Stimulated activated memory B cell treated with anti-CD40 and anti-IgM and Interleukin-4, amounts not matched to agents 10 μg/mL and 1 μg/mL and 100 μg/mL, for 72 hours (primary cell): ENCODE data around the gene VEPH1.

Experiments used
- ATAC-seq: fragments of 150-1000 bp; cut with Tn5 transposase; 2 replicates; pipeline ENCODE4 v1.10.0; 2021
- H3K27ac Mint-ChIP-seq: one replicate; pipeline ENCODE4 v1.8.0; 2022; ENCODE audit warnings: mild to moderate bottlenecking, mixed read lengths
- H3K27me3 Mint-ChIP-seq: one replicate; pipeline ENCODE4 v1.8.0; 2022; ENCODE audit warnings: mixed read lengths
- H3K36me3 Mint-ChIP-seq: one replicate; pipeline ENCODE4 v1.8.0; 2022; ENCODE audit warnings: mixed read lengths
- H3K4me1 Mint-ChIP-seq: one replicate; pipeline ENCODE4 v1.8.0; 2022; ENCODE audit warnings: mixed read lengths
- H3K4me3 Mint-ChIP-seq: one replicate; pipeline ENCODE4 v1.8.0; 2022; ENCODE audit warnings: mild to moderate bottlenecking, moderate library complexity, mixed read lengths
- H3K9me3 Mint-ChIP-seq: one replicate; pipeline ENCODE4 v1.8.0; 2022; ENCODE audit warnings: mixed read lengths

Gene VEPH1

GRCh38 chr3:157317895-157318294, 185.3 kb downstream of the VEPH1 start:
- H3K9me3 Mint-ChIP-seq = no peaks in the 10 kb centered on the region
- no peaks in the 10 kb centered on the region for H3K4me1 Mint-ChIP-seq
- no peak overlapping the region for H3K27ac Mint-ChIP-seq
- H3K4me3 Mint-ChIP-seq = no peak overlapping the region
- no peaks in the 10 kb centered on the region for H3K36me3 Mint-ChIP-seq
- ATAC-seq = no peak
- peaks cover 15% of the 10 kb centered on the region for H3K27me3 Mint-ChIP-seq

- H3K27me3 Mint-ChIP-seq = peaks cover 14% of the 10 kb centered on the region
Observed at GRCh38 chr3:157313186-157313585, 190.0 kb downstream of the VEPH1 start.

GRCh38 chr3:157312376-157312745, 190.9 kb downstream of the VEPH1 start:
- Mint-ChIP-seq H3K27ac (no peak overlapping the region), H3K4me1 (no peaks in the 10 kb centered on the region), H3K27me3 (peaks cover 11% of the 10 kb centered on the region), H3K9me3 (no peaks in the 10 kb centered on the region), H3K36me3 (no peaks in the 10 kb centered on the region), H3K4me3 (no peak overlapping the region)
- no peak for ATAC-seq

More at GRCh38 chr3:157313186-157313585, 190.0 kb downstream of the VEPH1 start:
- no peaks in the 10 kb centered on the region for H3K36me3 Mint-ChIP-seq
- H3K9me3 Mint-ChIP-seq = no peaks in the 10 kb centered on the region
- H3K4me1 Mint-ChIP-seq = no peaks in the 10 kb centered on the region
- H3K4me3 Mint-ChIP-seq = no peak overlapping the region
- no peak for ATAC-seq
- H3K27ac Mint-ChIP-seq = no peak overlapping the region

- peaks cover 8% of the 10 kb centered on the region for H3K27me3 Mint-ChIP-seq
- H3K4me3 Mint-ChIP-seq = no peak overlapping the region
- H3K36me3 Mint-ChIP-seq = no peaks in the 10 kb centered on the region
- H3K9me3 Mint-ChIP-seq = no peaks in the 10 kb centered on the region
- H3K4me1 Mint-ChIP-seq = no peaks in the 10 kb centered on the region
- H3K27ac Mint-ChIP-seq = no peak overlapping the region
- no peak for ATAC-seq
Observed at GRCh38 chr3:157311633-157312375, 191.4 kb downstream of the VEPH1 start.

- Mint-ChIP-seq H3K27me3 (peaks cover 8% of the 10 kb centered on the region), H3K9me3 (no peaks in the 10 kb centered on the region), H3K27ac (no peak overlapping the region), H3K4me1 (no peaks in the 10 kb centered on the region), H3K4me3 (no peak overlapping the region), H3K36me3 (no peaks in the 10 kb centered on the region)
- ATAC-seq = no peak
Observed at GRCh38 chr3:157310329-157311052, 192.7 kb downstream of the VEPH1 start.

- no peak overlapping the region for H3K4me3 Mint-ChIP-seq
- peaks cover 8% of the 10 kb centered on the region for H3K27me3 Mint-ChIP-seq
- no peaks in the 10 kb centered on the region for H3K4me1 Mint-ChIP-seq
- H3K9me3 Mint-ChIP-seq = no peaks in the 10 kb centered on the region
- no peak for ATAC-seq
- no peak overlapping the region for H3K27ac Mint-ChIP-seq
- no peaks in the 10 kb centered on the region for H3K36me3 Mint-ChIP-seq
Observed at GRCh38 chr3:157306502-157306901, 196.7 kb downstream of the VEPH1 start.

- Mint-ChIP-seq H3K9me3 (no peaks in the 10 kb centered on the region), H3K36me3 (no peaks in the 10 kb centered on the region), H3K4me1 (no peaks in the 10 kb centered on the region), H3K4me3 (no peak overlapping the region), H3K27me3 (peaks cover 8% of the 10 kb centered on the region), H3K27ac (no peak overlapping the region)
- no peak for ATAC-seq
Observed at GRCh38 chr3:157305392-157305791, 197.8 kb downstream of the VEPH1 start.

GRCh38 chr3:157301755-157302154, 201.5 kb downstream of the VEPH1 start:
- no peaks in the 10 kb centered on the region for H3K4me1 Mint-ChIP-seq
- H3K27ac Mint-ChIP-seq = no peak overlapping the region
- no peak for ATAC-seq
- H3K4me3 Mint-ChIP-seq = no peak overlapping the region
- H3K27me3 Mint-ChIP-seq = no peaks in the 10 kb centered on the region
- no peaks in the 10 kb centered on the region for H3K36me3 Mint-ChIP-seq
- no peaks in the 10 kb centered on the region for H3K9me3 Mint-ChIP-seq

- H3K36me3 Mint-ChIP-seq = no peaks in the 10 kb centered on the region
- no peaks in the 10 kb centered on the region for H3K27me3 Mint-ChIP-seq
- ATAC-seq = no peak
- H3K27ac Mint-ChIP-seq = no peak overlapping the region
- H3K9me3 Mint-ChIP-seq = no peaks in the 10 kb centered on the region
- H3K4me1 Mint-ChIP-seq = no peaks in the 10 kb centered on the region
- no peak overlapping the region for H3K4me3 Mint-ChIP-seq
Observed at GRCh38 chr3:157300981-157301663, 202.1 kb downstream of the VEPH1 start.

GRCh38 chr3:157300094-157300493, 203.1 kb downstream of the VEPH1 start:
- Mint-ChIP-seq H3K9me3 (no peaks in the 10 kb centered on the region), H3K27ac (no peak overlapping the region), H3K36me3 (no peaks in the 10 kb centered on the region), H3K4me3 (no peak overlapping the region), H3K27me3 (no peaks in the 10 kb centered on the region), H3K4me1 (no peaks in the 10 kb centered on the region)
- no peak for ATAC-seq

- no peak overlapping the region for H3K4me3 Mint-ChIP-seq
- no peaks in the 10 kb centered on the region for H3K36me3 Mint-ChIP-seq
Observed at GRCh38 chr3:157297328-157297915, 205.8 kb downstream of the VEPH1 start.

GRCh38 chr3:157294953-157295352, 208.3 kb downstream of the VEPH1 start:
- no peaks in the 10 kb centered on the region for H3K36me3 Mint-ChIP-seq
- no peak overlapping the region for H3K27ac Mint-ChIP-seq
- ATAC-seq = no peak
- H3K4me1 Mint-ChIP-seq = no peaks in the 10 kb centered on the region
- H3K27me3 Mint-ChIP-seq = no peaks in the 10 kb centered on the region
- H3K4me3 Mint-ChIP-seq = no peak overlapping the region
- H3K9me3 Mint-ChIP-seq = no peaks in the 10 kb centered on the region

More at GRCh38 chr3:157297328-157297915, 205.8 kb downstream of the VEPH1 start:
- Mint-ChIP-seq H3K27ac (no peak overlapping the region), H3K9me3 (no peaks in the 10 kb centered on the region), H3K4me1 (no peaks in the 10 kb centered on the region), H3K27me3 (no peaks in the 10 kb centered on the region)
- no peak for ATAC-seq

- Mint-ChIP-seq H3K27me3 (no peaks in the 10 kb centered on the region), H3K4me1 (no peaks in the 10 kb centered on the region), H3K36me3 (no peaks in the 10 kb centered on the region), H3K4me3 (no peak overlapping the region), H3K27ac (no peak overlapping the region), H3K9me3 (no peaks in the 10 kb centered on the region)
- ATAC-seq = no peak
Observed at GRCh38 chr3:157294491-157294890, 208.7 kb downstream of the VEPH1 start.

- Mint-ChIP-seq H3K4me3 (no peak overlapping the region), H3K4me1 (no peaks in the 10 kb centered on the region), H3K27ac (no peak overlapping the region), H3K36me3 (no peaks in the 10 kb centered on the region), H3K9me3 (no peaks in the 10 kb centered on the region), H3K27me3 (no peaks in the 10 kb centered on the region)
- ATAC-seq = no peak
Observed at GRCh38 chr3:157290766-157291165, 212.4 kb downstream of the VEPH1 start.

GRCh38 chr3:157285966-157286365, 217.2 kb downstream of the VEPH1 start:
- no peak overlapping the region for H3K27ac Mint-ChIP-seq
- no peaks in the 10 kb centered on the region for H3K9me3 Mint-ChIP-seq
- H3K4me3 Mint-ChIP-seq = no peak overlapping the region
- H3K4me1 Mint-ChIP-seq = no peaks in the 10 kb centered on the region
- no peak for ATAC-seq
- H3K27me3 Mint-ChIP-seq = no peaks in the 10 kb centered on the region
- no peaks in the 10 kb centered on the region for H3K36me3 Mint-ChIP-seq
